PC-9 (cell line): Measurements from ENCODE around the gene FOXP3.

Source experiments
- CTCF ChIP-seq: fragments of 200-600 bp; sonication (generic); conservative IDR thresholded peaks from 2 replicates; pipeline ENCODE4 v1.6.1; 2017; ENCODE audit warnings: mixed run types, antibody characterized with exemption, mild to moderate bottlenecking, moderate library complexity
- EZH2 ChIP-seq: fragments of 200-600 bp; sonication (generic); IDR thresholded peaks from 2 replicates; pipeline ENCODE4 v1.8.0; 2017; ENCODE audit warnings: antibody characterized with exemption, low read depth

DNA sequence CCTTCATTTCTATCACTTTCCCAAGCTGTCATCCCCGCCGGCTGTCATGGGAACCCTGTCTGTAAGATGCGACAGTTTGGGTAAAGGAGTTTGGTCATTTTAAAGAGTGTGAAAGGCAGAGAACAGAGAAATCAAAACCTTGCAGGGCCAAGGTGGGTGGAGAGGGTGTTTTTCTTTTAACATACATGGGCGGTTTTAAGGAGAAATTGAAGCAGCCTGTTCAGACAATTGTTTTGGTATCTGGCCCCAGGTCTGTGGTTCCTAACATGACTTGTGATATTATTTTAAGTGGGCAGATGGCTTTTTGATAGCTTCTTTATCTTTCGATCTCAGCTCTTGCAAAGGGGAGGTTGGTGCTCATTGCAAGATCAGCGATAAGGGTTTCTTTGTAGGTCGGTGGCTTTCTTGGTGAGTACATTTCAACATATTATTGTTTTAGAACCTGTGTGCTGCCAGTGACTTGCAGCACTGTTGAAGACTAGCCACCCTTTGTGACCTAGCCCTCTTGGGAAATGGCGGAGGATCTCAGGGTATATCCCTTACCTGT is 8.7 kb upstream of the FOXP3 start:
- TF ChIP-seq CTCF (no peak), EZH2 (no peak)
